ENCODE data around the gene ALOX12B. TPM values are rescaled to one million over a fixed set of nuclear protein-coding genes. Genes with fewer than 3 reads are reported as not detected.

Gene ALOX12B
- total RNA-seq, 4 donors from 2014 or later, result 0.76 to 34.6 (median 10.8) TPM

- Histone ChIP-seq H3K4me3 (no peak overlapping the region), H3K9me3 (no peaks in the 10 kb centered on the region), H3K27ac (no peak overlapping the region), H3K36me3 (no peaks in the 10 kb centered on the region), H3K27me3 (peaks cover 0 to 59% (median 2%) of the 10 kb centered on the region in 4 donors), H3K4me1 (peaks cover 22 to 45% (median 32%) of the 10 kb centered on the region in 3 donors)
- DNase-seq, result no peak
- WGBS, 2 donors, result 67 to 76% methylated on average over 14 of the region's 14 CpGs
- TF ChIP-seq CTCF (IDR thresholded peaks at IDR 0.05) (no peak), POLR2A (IDR thresholded peaks at IDR 0.05) (no peak)
- intact Hi-C loops (cut with DNase I), result no loop called here
Measured at GRCh38 chr17:8128125-8128784, 40.7 kb upstream of the ALOX12B start.

GRCh38 chr17:8126491-8127066 is 39.1 kb upstream of the ALOX12B start:
- H3K36me3 ChIP-seq, result no peaks in the 10 kb centered on the region
- no peaks in the 10 kb centered on the region for H3K9me3 ChIP-seq
- DNase-seq, result no peak
- H3K4me3 ChIP-seq, result peak overlapping the region; percentile 50 to 74 (median 66)
- H3K27me3 ChIP-seq, result peaks cover 0 to 76% (median 2%) of the 10 kb centered on the region in 4 donors
- intact Hi-C loops (cut with DNase I), result no loop called here
- H3K27ac ChIP-seq, result peak overlapping the region; percentile 20 to 82 (median 58)
- WGBS, 2 donors, result 0% methylated on average over 4 to 16 of the region's 45 CpGs
- no peak for TF ChIP-seq CTCF (IDR thresholded peaks at IDR 0.05)
- no peak for TF ChIP-seq POLR2A (IDR thresholded peaks at IDR 0.05)
- H3K4me1 ChIP-seq, result peaks cover 38 to 61% (median 49%) of the 10 kb centered on the region in 3 donors

- peak overlapping the region; percentile 50 to 74 (median 66) for H3K4me3 ChIP-seq
- no peaks in the 10 kb centered on the region for H3K9me3 ChIP-seq
- WGBS, 2 donors, result 0 to 1% methylated on average over 31 to 35 of the region's 35 CpGs
- no peaks in the 10 kb centered on the region for H3K36me3 ChIP-seq
- TF ChIP-seq POLR2A (IDR thresholded peaks at IDR 0.05), result no peak
- TF ChIP-seq CTCF (IDR thresholded peaks at IDR 0.05), result no peak
- peaks cover 0 to 81% (median 2%) of the 10 kb centered on the region in 4 donors for H3K27me3 ChIP-seq
- intact Hi-C loops (cut with DNase I), result no loop called here
- peaks cover 43 to 67% (median 54%) of the 10 kb centered on the region in 3 donors for H3K4me1 ChIP-seq
- DNase-seq, result no peak
- peak overlapping the region; percentile 20 to 82 (median 58) for H3K27ac ChIP-seq
Measured at GRCh38 chr17:8125947-8126490, 38.5 kb upstream of the ALOX12B start.

- Histone ChIP-seq H3K4me1 (peaks cover 50 to 74% (median 61%) of the 10 kb centered on the region in 3 donors), H3K36me3 (no peaks in the 10 kb centered on the region), H3K4me3 (peak overlapping the region; percentile 50 to 74 (median 66)), H3K9me3 (no peaks in the 10 kb centered on the region), H3K27me3 (peaks cover 0 to 82% (median 2%) of the 10 kb centered on the region in 4 donors), H3K27ac (peak overlapping the region in 3 of 4 donors; percentile 29 to 82 (median 62))
- intact Hi-C loops (cut with DNase I), result no loop called here
- 1 to 7% methylated on average over 11 to 23 of the region's 40 CpGs for WGBS, 2 donors
- DNase-seq, result no peak
- TF ChIP-seq POLR2A (IDR thresholded peaks at IDR 0.05), result no peak
- no peak for TF ChIP-seq CTCF (IDR thresholded peaks at IDR 0.05)
Measured at GRCh38 chr17:8125154-8125946, 37.8 kb upstream of the ALOX12B start.

Data from esophagus squamous epithelium (tissue), 5 donors.